Lung (tissue), 12 donors: ENCODE results near the gene CARM1. TPM values are rescaled to one million over a fixed set of nuclear protein-coding genes. Genes with fewer than 3 reads are reported as not detected.
"Not testable (repeated sequence)": the region's sequence is repeated elsewhere in the genome, so short reads cannot be mapped to it uniquely, and the experiment has no call there.

Source experiments
- ATAC-seq: fragments of 200-7000 bp; cut with Tn5 transposase; one replicate; pipeline ENCODE4 v1.9.1; 2020; ENCODE audit warnings: moderate number of reproducible peaks; ENCODE audit not compliant: insufficient read depth, low FRiP score
- DNase-seq, 3 donors: peaks; one replicate each; pipeline ENCODE4 v3.0.0-alpha.2; 2013 to 2017
- H3K27ac ChIP-seq, 2 donors: one replicate each; pipeline ENCODE4 v1.5.1; 2013; ENCODE audit warnings: mild to moderate bottlenecking in 2 of 2, moderate library complexity in 2 of 2, control low read depth in 1 of 2, inconsistent platforms in 1 of 2, low read depth in 1 of 2, low read length in 1 of 2
- H3K27me3 ChIP-seq, 3 donors: one replicate each; pipeline ENCODE4 v1.5.1; 2013; ENCODE audit warnings: low read length in 2 of 3; ENCODE audit not compliant: control insufficient read depth in 3 of 3, insufficient read depth in 3 of 3
- H3K36me3 ChIP-seq, 4 donors: one replicate each; pipeline ENCODE4 v1.5.1; 2013; ENCODE audit warnings: low read length in 4 of 4, mild to moderate bottlenecking in 1 of 4, moderate library complexity in 1 of 4; ENCODE audit not compliant: control insufficient read depth in 4 of 4, insufficient read depth in 4 of 4
- H3K4me1 ChIP-seq, 5 donors: one replicate each; pipeline ENCODE4 v1.5.1; 2013; ENCODE audit warnings: low read length in 5 of 5, mild to moderate bottlenecking in 2 of 5, moderate library complexity in 1 of 5; ENCODE audit not compliant: control insufficient read depth in 5 of 5, insufficient read depth in 5 of 5
- H3K4me3 ChIP-seq: one replicate; pipeline ENCODE4 v1.5.1; 2013; ENCODE audit warnings: mild to moderate bottlenecking, control low read depth, moderate library complexity
- H3K9ac ChIP-seq, 2 donors: one replicate each; pipeline ENCODE4 v1.5.1; 2013; ENCODE audit warnings: low read length in 2 of 2, control low read depth in 1 of 2; ENCODE audit not compliant: insufficient read depth in 1 of 2
- H3K9me3 ChIP-seq, 4 donors: one replicate each; pipeline ENCODE4 v1.5.1; 2013; ENCODE audit warnings: low read length in 3 of 4, mild to moderate bottlenecking in 1 of 4, moderate library complexity in 1 of 4; ENCODE audit not compliant: control insufficient read depth in 4 of 4, insufficient read depth in 3 of 4
- CTCF ChIP-seq: IDR thresholded peaks from 2 replicates; pipeline ENCODE4 v1.5.1; 2012; ENCODE audit warnings: mild to moderate bottlenecking; ENCODE audit errors: control extremely low read depth, extremely low read depth
- WGBS, 2 donors: extraction: QIAGEN DNeasy Blood & Tissue Kit; methylation state at CpG; one replicate each; pipeline ENCODE4 v1.1.7; 2013; 5-methylcytosine and 5-hydroxymethylcytosine counted together
- polyA plus RNA-seq, 2 donors: library from polyadenylated mRNA; stranded (reverse); fragments of 200-250 nt; gene quantifications; one replicate each; pipeline ENCODE4 v1.2.1, GENCODE V29; 2013
- total RNA-seq, 2 donors: library from RNA; depleted of rRNA in 1 of 2; stranded (reverse); fragments of >200 nt in 1 of 2; gene quantifications; one replicate each; pipeline ENCODE4 v1.2.1, GENCODE V29; 2014 to 2021
- donor health status: control.
- donor health status: control.
- donor health status: Bipolar disorder and iron deficiency.
- donor health status: healthy.
- donor health status: DM: yes; HTN: yes; CAD: no.

The CARM1 gene
- total and polyA plus RNA-seq, 4 donors = 19.9 to 35.5 (median 27.9) TPM

GRCh38 chr19:10868872-10869547, 2.3 kb upstream of the CARM1 start:
- DNase-seq = no peak
- Histone ChIP-seq H3K9ac (no peak overlapping the region), H3K36me3 (no peaks in the 10 kb centered on the region), H3K27me3 (no peaks in the 10 kb centered on the region), H3K4me1 (peaks cover 0 to 8% (median 3%) of the 10 kb centered on the region in 5 donors), H3K27ac (no peak overlapping the region), H3K9me3 (no peaks in the 10 kb centered on the region), H3K4me3 (no peak overlapping the region)
- 93 to 96% methylated on average over 10 of the region's 10 CpGs for WGBS, 2 donors
- ATAC-seq = no peak
- TF ChIP-seq CTCF = no peak

- not testable (repeated sequence) for H3K9me3 ChIP-seq, H3K4me3 ChIP-seq, H3K36me3 ChIP-seq, DNase-seq, H3K9ac ChIP-seq, H3K27ac ChIP-seq, H3K4me1 ChIP-seq, H3K27me3 ChIP-seq, ATAC-seq
- 94 to 95% methylated on average over 11 of the region's 11 CpGs for WGBS, 2 donors
Observed at GRCh38 chr19:10869872-10870311, 1.5 kb upstream of the CARM1 start.

GRCh38 chr19:10870501-10870954, 825 bp upstream of the CARM1 start:
- H3K9me3 ChIP-seq = no peaks in the 10 kb centered on the region
- 2 to 4% methylated on average over 18 to 21 of the region's 22 CpGs for WGBS, 2 donors
- peak overlapping the region in 1 of 2 donors; percentile 66 for H3K27ac ChIP-seq
- DNase-seq (no peak), ATAC-seq (no peak)
- peaks cover 0 to 8% (median 0%) of the 10 kb centered on the region in 5 donors for H3K4me1 ChIP-seq
- H3K9ac ChIP-seq = peak overlapping the region; percentile 37 to 78
- no peak overlapping the region for H3K4me3 ChIP-seq
- H3K36me3 ChIP-seq = no peaks in the 10 kb centered on the region
- H3K27me3 ChIP-seq = no peaks in the 10 kb centered on the region
- no peak for TF ChIP-seq CTCF

GRCh38 chr19:10871711-10872545, 575 bp downstream of the CARM1 start:
- Histone ChIP-seq H3K27ac (peak overlapping the region; percentile 59 to 78), H3K4me1 (peaks cover 0 to 12% (median 4%) of the 10 kb centered on the region in 5 donors), H3K9me3 (no peaks in the 10 kb centered on the region), H3K9ac (peak overlapping the region; percentile 63 to 76), H3K27me3 (no peaks in the 10 kb centered on the region), H3K36me3 (no peaks in the 10 kb centered on the region), H3K4me3 (peak overlapping the region; percentile 73)
- 0% methylated on average over 58 to 90 of the region's 90 CpGs for WGBS, 2 donors
- ATAC-seq (no peak), DNase-seq (peak; percentile 34 to 57 (median 35))
- TF ChIP-seq CTCF = no peak
